Breast epithelium (tissue), 4 donors: ENCODE data around the gene CLC. TPM values are rescaled to one million over a fixed set of nuclear protein-coding genes. Genes with fewer than 3 reads are reported as not detected.

Experiments
- DNase-seq, 2 donors: peaks; one replicate each; pipeline ENCODE4 v3.0.0-alpha.2; 2019; ENCODE audit warnings: low spot score in 2 of 2
- H3K27ac ChIP-seq, 2 donors: fragments of 200-600 bp; sonication (generic) in 1 of 2; one replicate each; pipeline ENCODE4 v1.5.1; 2016 to 2019; ENCODE audit warnings: mild to moderate bottlenecking in 1 of 2
- H3K27me3 ChIP-seq, 2 donors: fragments of 200-600 bp; sonication (generic) in 1 of 2; one replicate each; pipeline versions ENCODE4 v1.5.1 to v1.6.0; 2017 to 2019; ENCODE audit warnings: control low read depth in 1 of 2, mild to moderate bottlenecking in 1 of 2
- H3K36me3 ChIP-seq: fragments of 200-600 bp; one replicate; pipeline ENCODE4 v1.5.1; 2019
- H3K4me1 ChIP-seq, 2 donors: fragments of 200-600 bp; sonication (generic); one replicate each; pipeline ENCODE4 v1.5.1; 2016 to 2019; ENCODE audit warnings: control low read depth in 1 of 2
- H3K4me3 ChIP-seq, 3 donors: fragments of 200-600 bp; sonication (generic); 1 replicate in 2 of 3; 2 replicates in 1 of 3; pipeline ENCODE4 v1.5.1; 2016 to 2019; ENCODE audit warnings: mild to moderate bottlenecking in 3 of 3, moderate library complexity in 2 of 3
- H3K9me3 ChIP-seq, 2 donors: fragments of 200-600 bp; sonication (generic) in 1 of 2; one replicate each; pipeline ENCODE4 v1.5.1; 2016 to 2019; ENCODE audit warnings: control low read depth in 1 of 2
- POLR2A ChIP-seq: fragments of 450-650 bp; IDR thresholded peaks from one replicate; pipeline ENCODE4 v1.6.1; 2016; ENCODE audit warnings: antibody characterized with exemption, mild to moderate bottlenecking, moderate library complexity
- POLR2AphosphoS5 ChIP-seq, 3 donors: sonication (generic); formaldehyde crosslinking; IDR thresholded peaks; one replicate each; pipeline ENCODE4 v1.6.1; 2017; ENCODE audit warnings: antibody characterized with exemption in 3 of 3
- intact Hi-C: fragments of 100-400 bp; cut with DNase I; formaldehyde crosslinking; loops from one replicate; pipeline ENCODE4 v1.15.1; 2023; ENCODE audit warnings: low total_unique reads
- total RNA-seq, 3 donors: library from RNA; depleted of rRNA; stranded (reverse); fragments of >200 nt; gene quantifications; one replicate each; pipeline ENCODE4 v1.1.0, GENCODE V29; 2016
- TF ChIP-seq, protein P1 (sequence below), 3 donors: fragments of 450-650 bp; IDR thresholded peaks; one replicate each; pipeline ENCODE4 v1.5.1; 2016 to 2017; ENCODE audit warnings: antibody characterized with exemption in 3 of 3, mild to moderate bottlenecking in 3 of 3, moderate library complexity in 3 of 3

The CLC gene
- total RNA-seq, 3 donors from 2014 or later = not detected

DNA sequence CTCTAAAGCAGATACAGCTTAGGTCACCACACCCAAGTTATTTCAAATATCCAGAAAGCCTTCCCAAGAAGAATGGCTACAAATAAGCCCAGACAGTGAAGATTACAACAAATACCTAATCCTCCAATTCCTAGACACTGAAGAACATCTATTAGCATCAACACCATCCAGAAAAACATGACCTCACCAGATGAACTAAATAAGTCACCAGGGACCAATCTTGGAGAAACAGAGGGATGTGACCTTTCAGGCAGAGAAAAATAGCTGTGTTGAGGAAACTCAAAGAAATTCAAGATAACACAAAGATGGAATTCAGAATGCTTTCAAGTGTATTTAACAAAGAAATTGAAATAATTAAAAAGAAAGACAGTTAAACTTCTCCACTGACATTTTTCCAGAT lies 15.0 kb upstream of the CLC start:
- TF ChIP-seq POLR2A (no peak), POLR2AphosphoS5 (IDR thresholded peaks at IDR 0.05) (no peak)
- TF ChIP-seq, protein P1, sequence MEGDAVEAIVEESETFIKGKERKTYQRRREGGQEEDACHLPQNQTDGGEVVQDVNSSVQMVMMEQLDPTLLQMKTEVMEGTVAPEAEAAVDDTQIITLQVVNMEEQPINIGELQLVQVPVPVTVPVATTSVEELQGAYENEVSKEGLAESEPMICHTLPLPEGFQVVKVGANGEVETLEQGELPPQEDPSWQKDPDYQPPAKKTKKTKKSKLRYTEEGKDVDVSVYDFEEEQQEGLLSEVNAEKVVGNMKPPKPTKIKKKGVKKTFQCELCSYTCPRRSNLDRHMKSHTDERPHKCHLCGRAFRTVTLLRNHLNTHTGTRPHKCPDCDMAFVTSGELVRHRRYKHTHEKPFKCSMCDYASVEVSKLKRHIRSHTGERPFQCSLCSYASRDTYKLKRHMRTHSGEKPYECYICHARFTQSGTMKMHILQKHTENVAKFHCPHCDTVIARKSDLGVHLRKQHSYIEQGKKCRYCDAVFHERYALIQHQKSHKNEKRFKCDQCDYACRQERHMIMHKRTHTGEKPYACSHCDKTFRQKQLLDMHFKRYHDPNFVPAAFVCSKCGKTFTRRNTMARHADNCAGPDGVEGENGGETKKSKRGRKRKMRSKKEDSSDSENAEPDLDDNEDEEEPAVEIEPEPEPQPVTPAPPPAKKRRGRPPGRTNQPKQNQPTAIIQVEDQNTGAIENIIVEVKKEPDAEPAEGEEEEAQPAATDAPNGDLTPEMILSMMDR (IDR thresholded peaks at IDR 0.05) = no peak
- H3K9me3 ChIP-seq = no peaks in the 10 kb centered on the region
- no peak for DNase-seq
- no peak overlapping the region for H3K4me3 ChIP-seq
- H3K36me3 ChIP-seq = no peaks in the 10 kb centered on the region
- no peak overlapping the region for H3K27ac ChIP-seq
- H3K4me1 ChIP-seq = no peaks in the 10 kb centered on the region
- intact Hi-C loops = no loop called here
- peaks cover 0 to 16% of the 10 kb centered on the region in 2 donors for H3K27me3 ChIP-seq

DNA sequence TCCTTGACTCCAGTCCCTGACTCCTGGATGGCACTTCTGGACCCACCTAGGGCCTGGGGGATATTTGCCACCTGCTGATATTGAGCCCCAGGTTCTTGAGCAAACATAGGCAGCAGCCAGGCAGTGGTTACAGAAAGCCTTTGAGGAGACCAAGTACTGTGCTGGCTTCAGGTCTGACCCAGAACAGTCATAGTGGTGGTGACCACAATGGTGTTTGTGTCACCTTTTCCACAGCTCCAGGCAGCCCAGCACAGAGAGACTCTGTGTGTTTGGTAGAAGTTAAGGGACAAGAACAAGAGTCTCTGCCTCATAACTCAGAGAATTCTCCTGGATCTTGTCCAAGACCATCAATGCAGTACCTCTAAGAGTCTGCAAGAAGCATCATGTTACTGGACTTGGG lies 14.6 kb upstream of the CLC start:
- H3K4me3 ChIP-seq = no peak overlapping the region
- no peaks in the 10 kb centered on the region for H3K9me3 ChIP-seq
- TF ChIP-seq POLR2AphosphoS5 (IDR thresholded peaks at IDR 0.05) = no peak
- TF ChIP-seq, protein P1 (IDR thresholded peaks at IDR 0.05) = no peak
- intact Hi-C loops = no loop called here
- no peak overlapping the region for H3K27ac ChIP-seq
- H3K27me3 ChIP-seq = peaks cover 0 to 12% of the 10 kb centered on the region in 2 donors
- no peaks in the 10 kb centered on the region for H3K36me3 ChIP-seq
- no peaks in the 10 kb centered on the region for H3K4me1 ChIP-seq
- DNase-seq = no peak

GRCh38 chr19:39749981-39750380 lies 12.2 kb upstream of the CLC start:
- no peak for TF ChIP-seq POLR2AphosphoS5 (IDR thresholded peaks at IDR 0.05)
- no peak for TF ChIP-seq POLR2A
- TF ChIP-seq, protein P1 (IDR thresholded peaks at IDR 0.05) = no peak
- no peak overlapping the region for H3K4me3 ChIP-seq
- no peaks in the 10 kb centered on the region for H3K36me3 ChIP-seq
- no peak for DNase-seq
- no peaks in the 10 kb centered on the region for H3K4me1 ChIP-seq
- H3K9me3 ChIP-seq = no peaks in the 10 kb centered on the region
- H3K27ac ChIP-seq = no peak overlapping the region
- intact Hi-C loops = no loop called here
- peaks cover 0 to 5% of the 10 kb centered on the region in 2 donors for H3K27me3 ChIP-seq

DNA sequence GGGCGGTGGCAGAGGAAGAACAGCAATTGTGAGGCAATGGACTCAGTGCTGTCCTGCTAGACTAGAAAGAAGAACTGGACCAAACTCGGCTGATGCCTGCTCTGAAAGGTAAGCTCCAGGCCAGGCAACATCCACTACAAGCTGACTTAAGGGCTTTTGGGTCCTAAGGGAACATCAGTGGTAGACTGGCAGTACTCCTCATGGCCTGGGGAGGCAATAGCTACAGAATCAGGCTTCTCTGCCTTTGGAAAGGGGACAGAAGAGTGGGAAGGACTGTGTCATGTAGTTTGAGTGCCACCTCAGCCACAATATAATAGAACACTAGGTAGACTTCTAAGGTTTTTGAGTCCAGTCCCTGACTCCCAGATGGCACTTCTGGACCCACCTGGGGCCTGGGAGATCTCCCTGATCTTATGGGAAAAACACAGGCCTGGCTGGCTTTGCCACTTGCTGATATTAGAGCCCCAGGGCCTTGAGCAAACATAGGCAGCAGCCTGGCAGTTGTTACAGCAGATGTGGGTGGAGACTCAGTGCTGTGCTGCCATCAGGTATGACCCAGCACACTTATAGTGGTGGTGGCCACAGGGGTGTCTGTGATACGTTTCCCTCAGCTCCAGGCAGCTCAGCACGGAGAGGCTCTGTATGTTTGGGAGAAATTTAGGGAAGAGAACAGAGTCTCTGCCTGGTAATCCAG lies 9.2 kb upstream of the CLC start:
- Histone ChIP-seq H3K4me3 (no peak overlapping the region), H3K9me3 (no peaks in the 10 kb centered on the region), H3K36me3 (no peaks in the 10 kb centered on the region), H3K27me3 (peaks cover 0 to 5% of the 10 kb centered on the region in 2 donors), H3K27ac (no peak overlapping the region), H3K4me1 (no peaks in the 10 kb centered on the region)
- no peak for TF ChIP-seq POLR2A
- TF ChIP-seq POLR2AphosphoS5 (IDR thresholded peaks at IDR 0.05) = no peak
- TF ChIP-seq, protein P1 (IDR thresholded peaks at IDR 0.05) = no peak
- no peak for DNase-seq
- intact Hi-C loops = no loop called here

DNA sequence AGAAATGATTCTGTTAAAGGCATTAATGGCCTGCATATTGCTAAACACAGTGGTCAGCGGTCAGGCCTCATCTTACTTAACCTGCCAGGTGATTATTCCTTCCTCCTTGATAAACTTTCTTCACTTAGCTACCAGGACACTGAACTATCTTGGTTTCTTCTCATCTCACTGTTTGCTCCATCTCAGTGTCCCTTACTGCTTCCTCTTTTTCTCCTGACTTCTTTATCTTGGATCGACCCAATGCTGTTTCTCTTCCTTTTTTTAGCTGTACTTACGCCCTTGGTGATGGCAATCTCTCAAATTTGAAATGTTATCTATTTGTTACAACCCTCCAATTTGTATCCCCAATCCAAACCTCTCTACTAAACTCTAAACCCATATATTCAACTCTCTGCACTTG lies 7.8 kb upstream of the CLC start:
- Histone ChIP-seq H3K4me3 (no peak overlapping the region), H3K9me3 (no peaks in the 10 kb centered on the region), H3K4me1 (no peaks in the 10 kb centered on the region), H3K27ac (no peak overlapping the region), H3K36me3 (no peaks in the 10 kb centered on the region), H3K27me3 (no peaks in the 10 kb centered on the region)
- DNase-seq = no peak
- intact Hi-C loops = no loop called here
- TF ChIP-seq, protein P1 (IDR thresholded peaks at IDR 0.05) = no peak
- TF ChIP-seq POLR2AphosphoS5 (IDR thresholded peaks at IDR 0.05) (no peak), POLR2A (no peak)
